ENCODE data around the gene ACTL6B. TPM values are rescaled to one million over a fixed set of nuclear protein-coding genes. Genes with fewer than 3 reads are reported as not detected.

The ACTL6B gene
- total and polyA plus RNA-seq, 2 of the 13 experiments (the other 11 are each of a cell fraction or from before 2014, with no cell fraction given) = not detected

DNA sequence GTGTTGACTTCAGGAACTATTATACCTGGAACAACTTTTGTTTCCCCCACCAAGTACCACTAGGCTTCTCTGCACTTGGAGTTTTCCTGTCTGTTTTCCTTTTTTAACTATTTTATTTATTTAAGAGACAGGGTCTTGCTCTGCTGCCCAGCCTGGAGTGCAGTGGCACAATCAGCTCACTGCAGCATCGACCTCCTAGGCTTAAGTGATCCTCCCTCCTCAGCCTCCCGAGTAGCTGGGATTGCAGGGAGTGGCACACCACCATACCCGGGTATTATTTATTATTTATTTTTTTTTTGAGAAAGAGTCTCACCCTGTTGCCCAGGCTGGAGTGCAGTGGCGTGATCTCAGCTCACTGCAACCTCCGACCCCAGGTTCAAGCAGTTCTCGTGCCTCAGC lies 39.9 kb upstream of the ACTL6B start:
- no peak overlapping the region for H3K9ac ChIP-seq (ENCODE audit: insufficient read depth, low read depth, low read length)
- DNase-seq (ENCODE audit: low spot score) (no peak), ATAC-seq (no peak), FAIRE-seq (no peak)
- 0 out of 5 replicates have a peak, but pooled peaks cover 0 to 1% of the 10 kb centered on the region in 2 experiments for H3K36me3 ChIP-seq (replicated peaks in 1 of 2; ENCODE audit: control insufficient read depth in 1 of 2, insufficient read depth in 2 of 2, low read length in 2 of 2)
- H3K27me3 ChIP-seq (ENCODE audit: control insufficient read depth in 1 of 2, insufficient read depth in 2 of 2, low read length in 2 of 2) = no peaks in the 10 kb centered on the region
- no peak overlapping the region for H3K4me3 ChIP-seq (replicated peaks in 1 of 3; ENCODE audit: insufficient read depth in 1 of 3, low read depth in 2 of 3, low read length in 3 of 3)
- intact Hi-C loops (cut with micrococcal nuclease; ENCODE audit: unreplicated experiment) (no loop called here), in situ Hi-C loops (cut with HindIII; ENCODE audit: extremely low pct_ligation_motif_present, low pct_unique_long_range_greater_than_20kb) (loop anchor here (10.0 kb wide), 1 partner anchor 231 kb away; the partner anchor contains the start of gene SPACDR)
- H3K79me2 ChIP-seq (ENCODE audit: insufficient read depth, low read length) = peaks cover 24% of the 10 kb centered on the region
- H2AFZ ChIP-seq (ENCODE audit: low read length) = no peak overlapping the region
- no peaks in the 10 kb centered on the region for H3K9me3 ChIP-seq (ENCODE audit: low read length)
- no peak overlapping the region for H3K27ac ChIP-seq (ENCODE audit: extremely low read length, insufficient read depth, low read length)
- POLR2A ChIA-PET = interaction anchor here (0.9 to 3.9 kb wide), 2 partner anchors 9 to 78 kb away, joined by 4 to 18 read pairs; partner anchors contain the start of gene POP7
- H4K20me1 ChIP-seq (ENCODE audit: insufficient read depth, low read length) = peaks cover 15% of the 10 kb centered on the region
- peak; percentile 73; the same call in 1 of the 2 replicates for TF ChIP-seq ZNF121 (CRISPR knock-in tag; IDR thresholded peaks at IDR 0.05)
- TF ChIP-seq, protein P1, sequence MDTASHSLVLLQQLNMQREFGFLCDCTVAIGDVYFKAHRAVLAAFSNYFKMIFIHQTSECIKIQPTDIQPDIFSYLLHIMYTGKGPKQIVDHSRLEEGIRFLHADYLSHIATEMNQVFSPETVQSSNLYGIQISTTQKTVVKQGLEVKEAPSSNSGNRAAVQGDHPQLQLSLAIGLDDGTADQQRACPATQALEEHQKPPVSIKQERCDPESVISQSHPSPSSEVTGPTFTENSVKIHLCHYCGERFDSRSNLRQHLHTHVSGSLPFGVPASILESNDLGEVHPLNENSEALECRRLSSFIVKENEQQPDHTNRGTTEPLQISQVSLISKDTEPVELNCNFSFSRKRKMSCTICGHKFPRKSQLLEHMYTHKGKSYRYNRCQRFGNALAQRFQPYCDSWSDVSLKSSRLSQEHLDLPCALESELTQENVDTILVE (CRISPR knock-in tag; IDR thresholded peaks at IDR 0.05) = no peak
- TF ChIP-seq, protein P2, sequence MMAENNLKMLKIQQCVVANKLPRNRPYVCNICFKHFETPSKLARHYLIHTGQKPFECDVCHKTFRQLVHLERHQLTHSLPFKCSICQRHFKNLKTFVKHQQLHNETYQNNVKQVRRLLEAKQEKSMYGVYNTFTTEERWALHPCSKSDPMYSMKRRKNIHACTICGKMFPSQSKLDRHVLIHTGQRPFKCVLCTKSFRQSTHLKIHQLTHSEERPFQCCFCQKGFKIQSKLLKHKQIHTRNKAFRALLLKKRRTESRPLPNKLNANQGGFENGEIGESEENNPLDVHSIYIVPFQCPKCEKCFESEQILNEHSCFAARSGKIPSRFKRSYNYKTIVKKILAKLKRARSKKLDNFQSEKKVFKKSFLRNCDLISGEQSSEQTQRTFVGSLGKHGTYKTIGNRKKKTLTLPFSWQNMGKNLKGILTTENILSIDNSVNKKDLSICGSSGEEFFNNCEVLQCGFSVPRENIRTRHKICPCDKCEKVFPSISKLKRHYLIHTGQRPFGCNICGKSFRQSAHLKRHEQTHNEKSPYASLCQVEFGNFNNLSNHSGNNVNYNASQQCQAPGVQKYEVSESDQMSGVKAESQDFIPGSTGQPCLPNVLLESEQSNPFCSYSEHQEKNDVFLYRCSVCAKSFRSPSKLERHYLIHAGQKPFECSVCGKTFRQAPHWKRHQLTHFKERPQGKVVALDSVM (CRISPR knock-in tag; IDR thresholded peaks at IDR 0.05) = peak; percentile 42; the same call in 1 of the 2 replicates
- H3K4me1 ChIP-seq (ENCODE audit: insufficient read depth, low read length) = peaks cover 29% of the 10 kb centered on the region
- no TSS peak for BruUV-seq (replicated peaks)
- 58% methylated on average over 6 of the region's 6 CpGs for WGBS (ENCODE audit: low lambda C conversion rate)
- CTCF ChIA-PET (ENCODE audit: low intra/inter-chr PET ratio, low total read pairs) = no interaction called here
- no peak overlapping the region for H3K4me2 ChIP-seq (ENCODE audit: low read depth, low read length)
